ENCODE measurements around the gene PPP2R1B. TPM values are rescaled to one million over a fixed set of nuclear protein-coding genes. Genes with fewer than 3 reads are reported as not detected.

The PPP2R1B gene
- polyA plus RNA-seq, 1 donor (not counting 4 experiments of a cell fraction or from before 2014, with no cell fraction given) = 33.6 TPM

DNA sequence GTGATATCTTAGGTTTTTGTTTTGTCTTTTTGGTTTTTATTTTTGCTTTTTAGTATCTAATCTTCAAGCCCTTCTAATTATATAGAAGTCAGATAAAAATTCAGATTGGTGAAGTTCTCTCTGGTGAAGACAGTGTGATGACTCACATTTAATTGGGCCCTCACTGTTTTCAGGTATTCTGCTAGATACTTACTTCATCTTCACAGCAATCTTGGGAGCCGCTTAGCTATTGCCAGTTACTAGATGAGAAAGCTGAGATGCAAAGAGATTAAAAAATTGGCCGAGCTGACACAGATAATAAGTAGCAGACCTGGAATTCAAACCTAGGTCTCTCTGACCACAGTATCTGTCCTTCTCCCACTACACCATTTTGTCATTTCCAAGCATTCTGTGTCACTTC is 75.0 kb downstream of the PPP2R1B start:
- H3K9me3 ChIP-seq (ENCODE audit: control insufficient read depth, low read depth, low read length) = no peaks in the 10 kb centered on the region
- dilution Hi-C loops (cut with MboI; ENCODE audit: extremely low pct_ligation_motif_present, low sequenced_read_pairs) = no loop called here
- H4K20me1 ChIP-seq (ENCODE audit: control insufficient read depth, extremely low read depth, insufficient read depth, low read length) = no peaks in the 10 kb centered on the region
- TF ChIP-seq, protein P1, sequence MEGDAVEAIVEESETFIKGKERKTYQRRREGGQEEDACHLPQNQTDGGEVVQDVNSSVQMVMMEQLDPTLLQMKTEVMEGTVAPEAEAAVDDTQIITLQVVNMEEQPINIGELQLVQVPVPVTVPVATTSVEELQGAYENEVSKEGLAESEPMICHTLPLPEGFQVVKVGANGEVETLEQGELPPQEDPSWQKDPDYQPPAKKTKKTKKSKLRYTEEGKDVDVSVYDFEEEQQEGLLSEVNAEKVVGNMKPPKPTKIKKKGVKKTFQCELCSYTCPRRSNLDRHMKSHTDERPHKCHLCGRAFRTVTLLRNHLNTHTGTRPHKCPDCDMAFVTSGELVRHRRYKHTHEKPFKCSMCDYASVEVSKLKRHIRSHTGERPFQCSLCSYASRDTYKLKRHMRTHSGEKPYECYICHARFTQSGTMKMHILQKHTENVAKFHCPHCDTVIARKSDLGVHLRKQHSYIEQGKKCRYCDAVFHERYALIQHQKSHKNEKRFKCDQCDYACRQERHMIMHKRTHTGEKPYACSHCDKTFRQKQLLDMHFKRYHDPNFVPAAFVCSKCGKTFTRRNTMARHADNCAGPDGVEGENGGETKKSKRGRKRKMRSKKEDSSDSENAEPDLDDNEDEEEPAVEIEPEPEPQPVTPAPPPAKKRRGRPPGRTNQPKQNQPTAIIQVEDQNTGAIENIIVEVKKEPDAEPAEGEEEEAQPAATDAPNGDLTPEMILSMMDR (optimal IDR thresholded peaks at IDR 0.05 in 1 of 3, IDR thresholded peaks at IDR 0.05 in 1 of 3, conservative IDR thresholded peaks at IDR 0.05 in 1 of 3; ENCODE audit: extremely low read depth in 1 of 3, insufficient read depth in 2 of 3, low read length in 3 of 3) = no peak
- no peak for TF ChIP-seq EZH2 (IDR thresholded peaks at IDR 0.05; ENCODE audit: low read length)
- peaks cover 4 to 12% of the 10 kb centered on the region in 2 experiments for H3K36me3 ChIP-seq (ENCODE audit: control insufficient read depth in 2 of 2, extremely low read depth in 1 of 2, insufficient read depth in 2 of 2, low read length in 2 of 2)
- H3K27me3 ChIP-seq (ENCODE audit: control insufficient read depth, extremely low read depth, insufficient read depth, low read length) = no peaks in the 10 kb centered on the region
- H3K79me2 ChIP-seq (ENCODE audit: control insufficient read depth, insufficient read depth, low read length) = peaks cover 2% of the 10 kb centered on the region
- no peak overlapping the region for H3K4me3 ChIP-seq (ENCODE audit: control insufficient read depth in 2 of 3, extremely low read depth in 1 of 3, insufficient read depth in 2 of 3, low read depth in 1 of 3, low read length in 3 of 3)
- DNase-seq (ENCODE audit: low read depth, low spot score) (no peak), FAIRE-seq (no peak)
- no peaks in the 10 kb centered on the region for H3K4me1 ChIP-seq (ENCODE audit: control insufficient read depth, extremely low read depth, insufficient read depth, low read length)
- no peak overlapping the region for H3K4me2 ChIP-seq (ENCODE audit: control insufficient read depth, extremely low read depth, insufficient read depth, low read depth, low read length)
- no peaks in the 10 kb centered on the region for H3K9me1 ChIP-seq (ENCODE audit: control insufficient read depth, extremely low read depth, insufficient read depth, low read length)
- no peak overlapping the region for H2AFZ ChIP-seq (ENCODE audit: control insufficient read depth, low read length)
- H3K27ac ChIP-seq (ENCODE audit: control insufficient read depth, insufficient read depth, low read length) = no peak overlapping the region
- H3K9ac ChIP-seq (ENCODE audit: control insufficient read depth, extremely low read depth, insufficient read depth, low read length) = no peak overlapping the region

DNA sequence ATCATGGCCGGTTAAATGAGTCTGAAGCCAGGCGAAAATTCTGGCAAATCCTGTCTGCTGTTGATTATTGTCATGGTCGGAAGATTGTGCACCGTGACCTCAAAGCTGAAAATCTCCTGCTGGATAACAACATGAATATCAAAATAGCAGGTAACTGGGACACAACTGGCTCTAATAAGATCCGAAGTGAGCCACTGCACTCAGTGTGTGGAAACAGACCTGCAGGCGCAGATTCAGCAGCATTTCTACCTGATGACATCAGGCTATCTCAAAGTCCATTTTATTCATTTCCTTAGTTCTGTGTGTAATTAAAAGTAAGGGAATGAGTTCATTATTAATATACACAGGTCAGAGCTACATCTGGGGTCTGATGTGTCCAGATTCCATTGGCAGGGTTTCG is 78.2 kb downstream of the PPP2R1B start:
- DNase-seq (ENCODE audit: low read depth, low spot score) (no peak), FAIRE-seq (no peak)
- Histone ChIP-seq H2AFZ (ENCODE audit: control insufficient read depth, low read length) (no peak overlapping the region), H3K27me3 (ENCODE audit: control insufficient read depth, extremely low read depth, insufficient read depth, low read length) (no peaks in the 10 kb centered on the region), H3K9ac (ENCODE audit: control insufficient read depth, extremely low read depth, insufficient read depth, low read length) (no peak overlapping the region), H3K36me3 (ENCODE audit: control insufficient read depth in 2 of 2, extremely low read depth in 1 of 2, insufficient read depth in 2 of 2, low read length in 2 of 2) (peaks cover 5 to 12% of the 10 kb centered on the region in 2 experiments), H3K9me3 (ENCODE audit: control insufficient read depth, low read depth, low read length) (no peaks in the 10 kb centered on the region), H3K27ac (ENCODE audit: control insufficient read depth, insufficient read depth, low read length) (no peak overlapping the region), H3K4me2 (ENCODE audit: control insufficient read depth, extremely low read depth, insufficient read depth, low read depth, low read length) (no peak overlapping the region), H4K20me1 (ENCODE audit: control insufficient read depth, extremely low read depth, insufficient read depth, low read length) (no peaks in the 10 kb centered on the region), H3K79me2 (ENCODE audit: control insufficient read depth, insufficient read depth, low read length) (no peaks in the 10 kb centered on the region), H3K4me1 (ENCODE audit: control insufficient read depth, extremely low read depth, insufficient read depth, low read length) (no peaks in the 10 kb centered on the region), H3K9me1 (ENCODE audit: control insufficient read depth, extremely low read depth, insufficient read depth, low read length) (no peaks in the 10 kb centered on the region), H3K4me3 (ENCODE audit: control insufficient read depth in 2 of 3, extremely low read depth in 1 of 3, insufficient read depth in 2 of 3, low read depth in 1 of 3, low read length in 3 of 3) (no peak overlapping the region)
- TF ChIP-seq, protein P1 (optimal IDR thresholded peaks at IDR 0.05 in 1 of 3, IDR thresholded peaks at IDR 0.05 in 1 of 3, conservative IDR thresholded peaks at IDR 0.05 in 1 of 3; ENCODE audit: extremely low read depth in 1 of 3, insufficient read depth in 2 of 3, low read length in 3 of 3) = no peak
- TF ChIP-seq EZH2 (IDR thresholded peaks at IDR 0.05; ENCODE audit: low read length) = no peak
- dilution Hi-C loops (cut with MboI; ENCODE audit: extremely low pct_ligation_motif_present, low sequenced_read_pairs) = no loop called here
